DND-41 (cell line): ENCODE measurements around the gene GPBP1L1.
"Not testable (repeated sequence)": the region's sequence is repeated elsewhere in the genome, so short reads cannot be mapped to it uniquely, and the experiment has no call there.

Experiments
- ATAC-seq: fragments of 200-7000 bp; cut with Tn5 transposase; 3 replicates; pipeline ENCODE4 v1.9.1; 2021; ENCODE audit warnings: low read depth; ENCODE audit not compliant: insufficient read depth
- DNase-seq: peaks from one replicate; pipeline ENCODE4 v3.0.0-alpha.2; 2020
- H2AFZ ChIP-seq: 2 replicates; pipeline ENCODE4 v1.6.0; 2012; ENCODE audit warnings: low read depth, low read length
- H3K27ac ChIP-seq: 2 replicates; pipeline ENCODE4 v1.5.1; 2012; ENCODE audit warnings: low read length, inconsistent platforms
- H3K27me3 ChIP-seq: fragments of 200-600 bp; sonication (generic); 2 replicates; pipeline ENCODE4 v1.6.0; 2012; ENCODE audit warnings: low read length, mild to moderate bottlenecking, inconsistent platforms; ENCODE audit not compliant: insufficient read depth, poor library complexity
- H3K36me3 ChIP-seq: 2 replicates; pipeline ENCODE4 v1.5.1; 2012; ENCODE audit warnings: low read length, inconsistent platforms; ENCODE audit not compliant: insufficient read depth
- H3K4me1 ChIP-seq: 2 replicates; pipeline ENCODE4 v1.5.1; 2012; ENCODE audit warnings: mild to moderate bottlenecking, low read length; ENCODE audit not compliant: insufficient read depth
- H3K4me2 ChIP-seq: 2 replicates; pipeline ENCODE4 v1.6.0; 2012; ENCODE audit warnings: mild to moderate bottlenecking, moderate library complexity, low read length, inconsistent platforms; ENCODE audit not compliant: insufficient read depth
- H3K4me3 ChIP-seq, 2 experiments: fragments of 200-600 bp in 1 of 2; shearing (Covaris generic) in 1 of 2; 2 replicates each; pipeline ENCODE4 v1.5.1; 2012 to 2016; ENCODE audit warnings: inconsistent platforms in 2 of 2, low read length in 2 of 2, mild to moderate bottlenecking in 2 of 2, low read depth in 1 of 2, moderate library complexity in 1 of 2
- H3K79me2 ChIP-seq: 2 replicates; pipeline ENCODE4 v1.6.0; 2012; ENCODE audit warnings: low read length, inconsistent platforms; ENCODE audit not compliant: insufficient read depth
- H3K9ac ChIP-seq: 2 replicates; pipeline ENCODE4 v1.6.0; 2012; ENCODE audit warnings: low read depth, mild to moderate bottlenecking, inconsistent platforms, low read length, moderate library complexity
- H3K9me3 ChIP-seq: 2 replicates; pipeline ENCODE4 v1.5.1; 2012; ENCODE audit warnings: low read length, moderate library complexity, mild to moderate bottlenecking, inconsistent platforms; ENCODE audit not compliant: insufficient read depth, severe bottlenecking
- H4K20me1 ChIP-seq: 2 replicates; pipeline ENCODE4 v1.6.0; 2012; ENCODE audit warnings: low read length; ENCODE audit not compliant: insufficient read depth
- CTCF ChIP-seq: IDR thresholded peaks from 2 replicates; pipeline ENCODE4 v1.5.1; 2012; ENCODE audit warnings: borderline replicate concordance, low read length, moderate library complexity, mild to moderate bottlenecking; ENCODE audit not compliant: poor library complexity, severe bottlenecking; ENCODE audit errors: extremely low read depth
- EZH2 ChIP-seq: IDR thresholded peaks from 3 replicates; pipeline ENCODE4 v1.6.1; 2012; ENCODE audit warnings: borderline replicate concordance, low read depth, mild to moderate bottlenecking, moderate library complexity, low read length, inconsistent platforms; ENCODE audit not compliant: severe bottlenecking

The GPBP1L1 gene

GRCh38 chr1:45716700-45717099, 30.4 kb upstream of the GPBP1L1 start:
- Histone ChIP-seq H3K9me3 (no peaks in the 10 kb centered on the region), H3K9ac (no peak overlapping the region), H3K4me2 (no peak overlapping the region), H3K4me1 (no peaks in the 10 kb centered on the region), H3K36me3 (peaks cover 27% of the 10 kb centered on the region; the same call in 1 of the 2 replicates), H2AFZ (no peak overlapping the region), H3K27ac (no peak overlapping the region), H3K79me2 (no peaks in the 10 kb centered on the region), H4K20me1 (no peaks in the 10 kb centered on the region), H3K4me3 (no peak overlapping the region), H3K27me3 (no peaks in the 10 kb centered on the region)
- no peak for TF ChIP-seq EZH2
- TF ChIP-seq CTCF: no peak
- DNase-seq: no peak
- ATAC-seq: no peak

DNA sequence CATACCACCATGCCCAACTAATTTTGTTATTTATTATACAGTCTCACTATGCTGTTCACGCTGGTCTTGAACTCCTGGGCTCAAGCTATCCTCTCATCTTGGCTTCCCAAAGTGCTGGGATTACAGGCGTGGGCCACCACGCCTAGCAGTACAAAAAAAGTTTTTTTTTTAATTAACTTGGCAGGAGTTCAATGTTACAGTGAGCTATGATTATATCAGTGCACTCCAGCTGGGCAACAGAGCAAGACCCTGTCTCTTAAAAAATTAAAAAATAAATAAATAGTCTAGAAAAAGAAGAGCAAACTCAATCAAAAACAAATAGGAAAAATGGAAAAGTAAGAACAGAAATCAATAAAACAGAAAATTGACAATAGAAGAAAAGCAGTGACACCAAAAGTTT, 27.4 kb upstream of the GPBP1L1 start:
- no peak for ATAC-seq
- H3K27ac ChIP-seq: no peak overlapping the region
- TF ChIP-seq CTCF (no peak), EZH2 (no peak)

GRCh38 chr1:45704637-45705036, 18.3 kb upstream of the GPBP1L1 start:
- DNase-seq: no peak
- no peak overlapping the region for H3K27ac ChIP-seq
- no peak overlapping the region for H3K4me2 ChIP-seq
- H3K27me3 ChIP-seq: no peaks in the 10 kb centered on the region
- H3K4me3 ChIP-seq: no peak overlapping the region
- H3K9me3 ChIP-seq: no peaks in the 10 kb centered on the region
- H3K9ac ChIP-seq: no peak overlapping the region
- no peaks in the 10 kb centered on the region for H3K79me2 ChIP-seq
- no peaks in the 10 kb centered on the region for H4K20me1 ChIP-seq
- ATAC-seq: no peak
- no peak overlapping the region for H2AFZ ChIP-seq
- H3K36me3 ChIP-seq: peaks cover 19% of the 10 kb centered on the region
- TF ChIP-seq CTCF (no peak), EZH2 (no peak)
- H3K4me1 ChIP-seq: no peaks in the 10 kb centered on the region

More for the DNA sequence above, 27.4 kb upstream of the GPBP1L1 start:
- H3K36me3 ChIP-seq: peaks cover 27% of the 10 kb centered on the region
- no peak overlapping the region for H2AFZ ChIP-seq
- DNase-seq: no peak
- no peaks in the 10 kb centered on the region for H3K27me3 ChIP-seq
- H3K4me2 ChIP-seq: no peak overlapping the region
- no peak overlapping the region for H3K4me3 ChIP-seq
- no peaks in the 10 kb centered on the region for H3K9me3 ChIP-seq
- H3K4me1 ChIP-seq: no peaks in the 10 kb centered on the region
- H3K9ac ChIP-seq: no peak overlapping the region
- H3K79me2 ChIP-seq: no peaks in the 10 kb centered on the region
- H4K20me1 ChIP-seq: no peaks in the 10 kb centered on the region

DNA sequence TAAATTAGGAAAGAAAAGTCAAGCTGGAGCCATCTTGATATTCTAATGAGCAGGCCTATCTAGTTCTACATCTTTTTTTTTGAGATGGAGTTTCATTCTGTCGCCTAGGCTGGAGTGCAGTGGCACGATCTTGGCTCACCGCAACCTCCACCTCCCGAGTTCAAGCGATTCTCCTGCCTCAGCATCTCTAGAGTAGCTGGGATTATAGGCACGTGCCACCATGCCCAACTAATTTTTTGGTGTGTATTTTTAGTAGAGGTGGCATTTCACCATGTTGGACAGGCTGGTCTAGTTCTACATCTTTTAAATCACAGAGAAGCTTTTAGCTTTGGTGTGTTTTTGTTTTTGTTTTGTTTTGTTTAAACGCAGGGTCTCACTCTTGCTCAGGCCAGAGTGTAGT, 8.5 kb upstream of the GPBP1L1 start:
- peaks cover 4% of the 10 kb centered on the region for H3K4me1 ChIP-seq
- no peaks in the 10 kb centered on the region for H3K9me3 ChIP-seq
- no peak for ATAC-seq
- H4K20me1 ChIP-seq: no peaks in the 10 kb centered on the region
- H3K9ac ChIP-seq: no peak overlapping the region
- H2AFZ ChIP-seq: no peak overlapping the region
- no peak for DNase-seq
- H3K4me3 ChIP-seq: no peak overlapping the region
- peaks cover 29% of the 10 kb centered on the region for H3K79me2 ChIP-seq
- no peak overlapping the region for H3K4me2 ChIP-seq
- H3K27me3 ChIP-seq: no peaks in the 10 kb centered on the region
- peaks cover 61% of the 10 kb centered on the region for H3K36me3 ChIP-seq
- TF ChIP-seq CTCF (no peak), EZH2 (no peak)
- H3K27ac ChIP-seq: no peak overlapping the region

DNA sequence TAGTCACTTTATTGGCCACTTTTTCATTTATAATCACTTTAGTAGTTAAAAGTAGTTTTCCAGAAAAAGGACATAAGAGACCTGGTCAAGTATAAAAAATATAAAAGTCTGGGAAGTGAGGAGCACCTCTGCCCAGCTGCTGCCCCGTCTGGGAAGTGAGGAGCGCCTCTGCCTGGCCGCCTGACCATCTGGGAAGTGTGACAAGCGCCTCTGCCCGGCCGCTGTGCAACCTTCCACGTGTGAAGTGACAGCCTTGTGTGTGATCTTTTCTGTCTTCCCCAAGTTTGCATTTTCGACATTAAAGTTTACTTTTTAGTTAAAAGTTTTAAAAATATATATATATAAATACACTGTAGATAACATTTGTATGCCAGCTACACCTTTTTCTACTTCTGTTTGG, 7.5 kb upstream of the GPBP1L1 start:
- not testable (repeated sequence) for H3K27ac ChIP-seq, H3K4me2 ChIP-seq, H3K4me3 ChIP-seq, H4K20me1 ChIP-seq, H3K9me3 ChIP-seq, DNase-seq, H3K27me3 ChIP-seq, H2AFZ ChIP-seq, ATAC-seq, H3K9ac ChIP-seq
- Histone ChIP-seq H3K36me3 (peaks cover 59% of the 10 kb centered on the region), H3K79me2 (peaks cover 40% of the 10 kb centered on the region), H3K4me1 (peaks cover 14% of the 10 kb centered on the region)
